Measurements from ENCODE around the gene TBC1D25.

DNA sequence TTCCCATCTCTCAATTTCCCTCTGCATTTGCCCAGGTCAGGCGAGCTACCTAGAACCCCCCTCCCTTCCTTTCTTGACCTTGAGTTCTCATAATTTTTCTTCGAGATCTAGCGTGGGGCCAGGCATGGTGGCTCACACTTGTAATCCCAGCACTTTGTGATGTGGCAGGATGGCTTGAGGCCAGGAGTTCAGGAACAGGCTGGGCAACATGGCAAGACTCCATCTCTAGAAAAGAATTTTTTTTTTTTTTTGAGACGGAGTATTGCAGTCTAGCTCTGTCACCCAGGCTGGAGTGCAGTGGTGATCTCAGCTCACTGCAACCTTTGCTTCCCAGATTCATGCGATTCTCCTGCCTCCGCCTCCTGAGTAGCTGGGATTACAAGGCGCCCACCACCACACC is 35.3 kb upstream of the TBC1D25 start:
- TF ChIP-seq EZH2 (IDR thresholded peaks at IDR 0.05; ENCODE audit: insufficient read depth, low read length): no peak
- no peak for TF ChIP-seq CTCF (IDR thresholded peaks at IDR 0.05; ENCODE audit: insufficient read depth, low read depth, low read length)

All from astrocyte (in vitro differentiated cells and primary cell).